HepG2 (cell line): ENCODE data around the gene CEP19. TPM values are rescaled to one million over a fixed set of nuclear protein-coding genes. Genes with fewer than 3 reads are reported as not detected.

Experiments used
- ATF1 ChIP-seq: IDR thresholded peaks from 2 replicates; pipeline ENCODE4 v1.6.1; 2016; ENCODE audit warnings: mild to moderate bottlenecking, control low read depth
- CBX2 ChIP-seq, 2 experiments: fragments of 200-600 bp in 1 of 2; sonication (generic); formaldehyde crosslinking in 1 of 2; IDR thresholded peaks; 2 replicates each; pipeline versions ENCODE4 v1.7.0 to v1.8.1; 2018 to 2022; ENCODE audit warnings: low read depth in 2 of 2, low read length in 1 of 2, mild to moderate bottlenecking in 1 of 2, missing genetic modification reagents in 1 of 2
- CHD2 ChIP-seq: IDR thresholded peaks from 2 replicates; pipeline ENCODE4 v1.6.1; 2011; ENCODE audit warnings: low read depth, low read length, improper control_type of control experiment
- ELF4 ChIP-seq: sonication (generic); formaldehyde crosslinking; IDR thresholded peaks from 2 replicates; pipeline ENCODE4 v1.5.0; 2020; ENCODE audit warnings: missing genetic modification reagents, mild to moderate bottlenecking, moderate library complexity, borderline replicate concordance
- KDM5B ChIP-seq: sonication (generic); formaldehyde crosslinking; IDR thresholded peaks from 2 replicates; pipeline ENCODE4 v1.4.0; 2020; ENCODE audit warnings: missing genetic modification reagents, mild to moderate bottlenecking, borderline replicate concordance
- MBD4 ChIP-seq: IDR thresholded peaks from 2 replicates; pipeline ENCODE4 v1.6.1; 2012; ENCODE audit warnings: low read length, inconsistent platforms, borderline replicate concordance
- MEIS1 ChIP-seq: sonication (generic); formaldehyde crosslinking; IDR thresholded peaks from 2 replicates; pipeline ENCODE4 v1.9.0; 2021; ENCODE audit warnings: mild to moderate bottlenecking, missing genetic modification reagents, moderate library complexity, borderline replicate concordance
- MYC ChIP-seq: sonication (generic); formaldehyde crosslinking; IDR thresholded peaks from 2 replicates; pipeline ENCODE4 v1.9.0; 2021; ENCODE audit warnings: missing genetic modification reagents, borderline replicate concordance
- NFYC ChIP-seq: IDR thresholded peaks from 2 replicates; pipeline ENCODE4 v1.6.1; 2016; ENCODE audit warnings: missing genetic modification reagents, missing compliant biosample characterization
- RXRB ChIP-seq: IDR thresholded peaks from 2 replicates; pipeline ENCODE4 v1.6.1; 2016; ENCODE audit warnings: borderline replicate concordance, missing genetic modification reagents, missing compliant biosample characterization
- SNAI1 ChIP-seq: sonication (generic); formaldehyde crosslinking; IDR thresholded peaks from 2 replicates; pipeline ENCODE4 v1.5.0; 2020; ENCODE audit warnings: mild to moderate bottlenecking, missing genetic modification reagents, borderline replicate concordance
- WIZ ChIP-seq: sonication (generic); formaldehyde crosslinking; IDR thresholded peaks from 2 replicates; pipeline ENCODE4 v1.5.1; 2020; ENCODE audit warnings: mild to moderate bottlenecking, missing genetic modification reagents
- ZNF619 ChIP-seq: sonication (generic); formaldehyde crosslinking; IDR thresholded peaks from 2 replicates; pipeline ENCODE4 v1.4.0; 2020; ENCODE audit warnings: mild to moderate bottlenecking, missing genetic modification reagents
- ZNF792 ChIP-seq: IDR thresholded peaks from 2 replicates; pipeline ENCODE4 v1.6.1; 2016
- ZNF850 ChIP-seq: sonication (generic); formaldehyde crosslinking; conservative IDR thresholded peaks from 2 replicates; pipeline ENCODE4 v1.9.0; 2021; ENCODE audit warnings: mild to moderate bottlenecking, missing genetic modification reagents
- ZNF879 ChIP-seq: sonication (generic); formaldehyde crosslinking; IDR thresholded peaks from 2 replicates; pipeline ENCODE4 v1.8.1; 2023; ENCODE audit warnings: missing genetic modification reagents
- polyA plus RNA-seq, 8 experiments: library from polyadenylated mRNA; depleted of rRNA in 3 of 8; stranded (reverse) in 7 of 8; unstranded in 1 of 8; fragments of >200 nt; fragmentation: Illumina TruSeq in 4 of 8; extraction: Trizol in 4 of 8; gene quantifications; 2 replicates each; pipeline versions ENCODE4 v1.2.1 to v1.2.3, GENCODE V29; 2011 to 2016; ENCODE audit warnings: low read depth in 4 of 8, missing spikeins in 1 of 8, mixed read lengths in 1 of 8; ENCODE audit not compliant: insufficient read depth in 1 of 8
- total RNA-seq, 5 experiments: library from RNA; depleted of rRNA; stranded (reverse); fragments of >200 nt; fragmentation: Illumina TruSeq; extraction: Trizol; gene quantifications; 2 replicates each; pipeline ENCODE4 v1.2.3, GENCODE V29; 2016; ENCODE audit warnings: low read depth in 1 of 5
- TF ChIP-seq, protein P1 (sequence below): sonication (generic); formaldehyde crosslinking; conservative IDR thresholded peaks from 2 replicates; pipeline ENCODE4 v1.4.0; 2020; ENCODE audit warnings: missing genetic modification reagents
- TF ChIP-seq, protein P2 (sequence below): sonication (generic); formaldehyde crosslinking; IDR thresholded peaks from 2 replicates; pipeline ENCODE4 v1.5.1; 2020; ENCODE audit warnings: mild to moderate bottlenecking, missing genetic modification reagents, borderline replicate concordance
- TF ChIP-seq, protein P3 (sequence below), 2 experiments: sonication (generic) in 1 of 2; formaldehyde crosslinking in 1 of 2; IDR thresholded peaks; 2 replicates each; pipeline versions ENCODE4 v1.4.0 to v1.6.1; 2016 to 2020; ENCODE audit warnings: borderline replicate concordance in 1 of 2, low read depth in 1 of 2, mild to moderate bottlenecking in 1 of 2, missing genetic modification reagents in 1 of 2

Gene CEP19
- total and polyA plus RNA-seq, 2 of the 13 experiments (the other 11 are each of a cell fraction or from before 2014, with no cell fraction given): 0.48 to 1.2 TPM

DNA sequence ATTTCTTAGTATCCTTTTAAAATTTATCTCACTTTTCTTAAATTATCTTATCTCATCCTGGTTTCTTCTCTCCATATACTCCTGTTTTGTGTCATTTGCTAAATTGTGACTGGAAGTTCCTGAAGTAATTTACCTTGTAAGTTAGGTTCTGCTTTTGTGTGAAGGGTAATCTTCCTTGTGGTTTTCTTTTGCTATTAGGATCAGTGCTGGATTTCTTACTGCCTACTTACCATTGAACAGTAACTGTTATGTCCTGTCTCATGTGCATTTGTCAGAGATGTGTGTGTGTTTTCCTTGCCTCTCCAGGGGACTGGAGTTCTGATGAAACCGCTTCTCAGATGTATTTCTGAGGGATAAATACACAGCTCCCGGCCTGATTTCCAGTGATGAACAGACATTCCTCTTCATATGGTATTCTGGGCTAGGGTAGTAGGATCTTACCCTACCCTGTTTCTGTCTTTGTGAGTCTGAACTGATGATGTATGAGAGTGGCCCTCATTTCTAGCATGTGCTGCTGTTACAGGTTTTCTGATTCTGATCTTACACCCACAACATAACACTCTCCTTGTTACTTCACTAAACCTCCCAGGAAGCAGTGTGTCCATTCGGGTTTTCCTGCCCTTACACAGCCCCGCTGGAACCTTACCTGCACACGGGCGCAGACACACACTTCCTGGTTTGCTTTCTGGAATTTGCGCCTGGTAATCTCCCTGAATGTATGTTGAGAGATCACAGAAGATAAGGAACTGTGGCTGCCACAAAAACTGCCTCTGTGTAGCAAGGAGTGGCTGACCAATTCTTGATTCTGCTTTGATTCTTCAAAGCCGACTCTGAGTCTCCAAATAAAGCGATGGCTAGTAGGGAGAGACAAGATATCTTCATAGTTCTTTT lies 42.3 kb upstream of the CEP19 start (continued):
- TF ChIP-seq, protein P1, sequence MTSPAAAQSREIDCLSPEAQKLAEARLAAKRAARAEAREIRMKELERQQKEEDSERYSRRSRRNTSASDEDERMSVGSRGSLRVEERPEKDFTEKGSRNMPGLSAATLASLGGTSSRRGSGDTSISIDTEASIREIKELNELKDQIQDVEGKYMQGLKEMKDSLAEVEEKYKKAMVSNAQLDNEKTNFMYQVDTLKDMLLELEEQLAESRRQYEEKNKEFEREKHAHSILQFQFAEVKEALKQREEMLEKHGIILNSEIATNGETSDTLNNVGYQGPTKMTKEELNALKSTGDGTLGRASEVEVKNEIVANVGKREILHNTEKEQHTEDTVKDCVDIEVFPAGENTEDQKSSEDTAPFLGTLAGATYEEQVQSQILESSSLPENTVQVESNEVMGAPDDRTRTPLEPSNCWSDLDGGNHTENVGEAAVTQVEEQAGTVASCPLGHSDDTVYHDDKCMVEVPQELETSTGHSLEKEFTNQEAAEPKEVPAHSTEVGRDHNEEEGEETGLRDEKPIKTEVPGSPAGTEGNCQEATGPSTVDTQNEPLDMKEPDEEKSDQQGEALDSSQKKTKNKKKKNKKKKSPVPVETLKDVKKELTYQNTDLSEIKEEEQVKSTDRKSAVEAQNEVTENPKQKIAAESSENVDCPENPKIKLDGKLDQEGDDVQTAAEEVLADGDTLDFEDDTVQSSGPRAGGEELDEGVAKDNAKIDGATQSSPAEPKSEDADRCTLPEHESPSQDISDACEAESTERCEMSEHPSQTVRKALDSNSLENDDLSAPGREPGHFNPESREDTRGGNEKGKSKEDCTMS (CRISPR knock-in tag): no peak
- TF ChIP-seq, protein P2, sequence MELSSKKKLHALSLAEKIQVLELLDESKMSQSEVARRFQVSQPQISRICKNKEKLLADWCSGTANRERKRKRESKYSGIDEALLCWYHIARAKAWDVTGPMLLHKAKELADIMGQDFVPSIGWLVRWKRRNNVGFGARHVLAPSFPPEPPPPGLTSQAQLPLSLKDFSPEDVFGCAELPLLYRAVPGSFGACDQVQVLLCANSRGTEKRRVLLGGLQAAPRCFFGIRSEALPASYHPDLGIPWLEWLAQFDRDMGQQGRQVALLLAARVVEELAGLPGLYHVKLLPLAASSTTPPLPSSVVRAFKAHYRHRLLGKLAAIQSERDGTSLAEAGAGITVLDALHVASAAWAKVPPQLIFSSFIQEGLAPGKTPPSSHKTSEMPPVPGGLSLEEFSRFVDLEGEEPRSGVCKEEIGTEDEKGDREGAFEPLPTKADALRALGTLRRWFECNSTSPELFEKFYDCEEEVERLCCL (CRISPR knock-in tag): no peak
- TF ChIP-seq ELF4 (CRISPR knock-in tag): peak; percentile 54; the same call in 1 of the 2 replicates
- TF ChIP-seq ZNF879 (CRISPR knock-in tag): no peak
- peak; percentile 56; the same call in 1 of the 2 replicates for TF ChIP-seq ZNF792
- TF ChIP-seq MYC (CRISPR knock-in tag): no peak
- no peak for TF ChIP-seq ZNF850 (CRISPR knock-in tag)
- no peak for TF ChIP-seq RXRB (CRISPR knock-in tag)
- no peak for TF ChIP-seq NFYC (CRISPR knock-in tag)
- TF ChIP-seq CHD2: no peak
- TF ChIP-seq SNAI1: no peak
- TF ChIP-seq KDM5B: no peak
- TF ChIP-seq, protein P3, sequence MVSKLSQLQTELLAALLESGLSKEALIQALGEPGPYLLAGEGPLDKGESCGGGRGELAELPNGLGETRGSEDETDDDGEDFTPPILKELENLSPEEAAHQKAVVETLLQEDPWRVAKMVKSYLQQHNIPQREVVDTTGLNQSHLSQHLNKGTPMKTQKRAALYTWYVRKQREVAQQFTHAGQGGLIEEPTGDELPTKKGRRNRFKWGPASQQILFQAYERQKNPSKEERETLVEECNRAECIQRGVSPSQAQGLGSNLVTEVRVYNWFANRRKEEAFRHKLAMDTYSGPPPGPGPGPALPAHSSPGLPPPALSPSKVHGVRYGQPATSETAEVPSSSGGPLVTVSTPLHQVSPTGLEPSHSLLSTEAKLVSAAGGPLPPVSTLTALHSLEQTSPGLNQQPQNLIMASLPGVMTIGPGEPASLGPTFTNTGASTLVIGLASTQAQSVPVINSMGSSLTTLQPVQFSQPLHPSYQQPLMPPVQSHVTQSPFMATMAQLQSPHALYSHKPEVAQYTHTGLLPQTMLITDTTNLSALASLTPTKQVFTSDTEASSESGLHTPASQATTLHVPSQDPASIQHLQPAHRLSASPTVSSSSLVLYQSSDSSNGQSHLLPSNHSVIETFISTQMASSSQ (IDR thresholded peaks at IDR 0.05; ENCODE audit: low read depth): no peak
- TF ChIP-seq, protein P3 (CRISPR knock-in tag; IDR thresholded peaks at IDR 0.05; ENCODE audit: borderline replicate concordance): no peak; the same call in 1 of the 2 replicates
- no peak for TF ChIP-seq ATF1 (CRISPR knock-in tag)
- no peak for TF ChIP-seq WIZ
- no peak for TF ChIP-seq ZNF619 (CRISPR knock-in tag)
- no peak for TF ChIP-seq MBD4
- TF ChIP-seq MEIS1 (CRISPR knock-in tag): 0 out of 2 replicates have a peak, but pooled peaks have one; percentile 64
- no peak for TF ChIP-seq CBX2 (IDR thresholded peaks at IDR 0.05; ENCODE audit: low read depth, low read length)
- TF ChIP-seq CBX2 (CRISPR knock-in tag; IDR thresholded peaks at IDR 0.05; ENCODE audit: low read depth): no peak
